B cell (primary cell): Measurements from ENCODE around the gene ACOT11. TPM values are rescaled to one million over a fixed set of nuclear protein-coding genes. Genes with fewer than 3 reads are reported as not detected.

Source experiments
- ATAC-seq: fragments of 200-7000 bp; cut with Tn5 transposase; one replicate; pipeline ENCODE4 v1.10.0; 2021; ENCODE audit warnings: low read depth, mild to moderate bottlenecking, moderate number of reproducible peaks, moderate library complexity
- CTCF ChIA-PET: fragments of 350-600 bp; sonication (Branson Sonifier 250); formaldehyde crosslinking; loops from one replicate; lab custom pipeline; 2021; ENCODE audit warnings: antibody characterized with exemption, inconsistent platforms; lab: Charles Lee
- POLR2A ChIA-PET: fragments of 350-600 bp; sonication (Branson Sonifier 250); formaldehyde crosslinking; loops from one replicate; lab custom pipeline; 2021; ENCODE audit warnings: antibody characterized with exemption; lab: Charles Lee
- DNase-seq: peaks from one replicate; pipeline ENCODE4 v3.0.0; 2013
- H2AFZ ChIP-seq: 2 replicates; pipeline ENCODE4 v1.6.1; 2012; ENCODE audit warnings: mild to moderate bottlenecking, low read depth, low read length; ENCODE audit not compliant: insufficient read depth, poor library complexity, severe bottlenecking
- H3K27ac ChIP-seq, 2 donors: 1 replicate in 1 of 2; 2 replicates in 1 of 2; pipeline ENCODE4 v1.5.1; 2012 to 2013; ENCODE audit warnings: low read length in 2 of 2, mild to moderate bottlenecking in 2 of 2, moderate library complexity in 1 of 2
- H3K27me3 ChIP-seq, 4 experiments: fragments of 200-600 bp in 1 of 4; sonication (generic) in 1 of 4; replicated peaks in 1 of 4; 1 replicate in 2 of 4; 2 replicates in 2 of 4; pipeline versions ENCODE4 v1.6.1 to v1.7.0; 2013 to 2016; ENCODE audit warnings: low read length in 3 of 4, mild to moderate bottlenecking in 2 of 4, mixed read lengths in 1 of 4, moderate library complexity in 1 of 4; ENCODE audit not compliant: insufficient read depth in 4 of 4, control insufficient read depth in 3 of 4; ENCODE audit errors: control extremely low read depth in 1 of 4
- H3K36me3 ChIP-seq, 2 experiments: replicated peaks in 1 of 2; 1 replicate in 1 of 2; 2 replicates in 1 of 2; pipeline versions ENCODE4 v1.6.1 to v1.7.1; 2013; ENCODE audit warnings: low read length in 1 of 2; ENCODE audit not compliant: insufficient read depth in 2 of 2, control insufficient read depth in 1 of 2; ENCODE audit errors: control extremely low read depth in 1 of 2, extremely low read depth in 1 of 2
- H3K4me1 ChIP-seq, 2 donors: fragments of 200-600 bp in 1 of 2; sonication (generic) in 1 of 2; 1 replicate in 1 of 2; 2 replicates in 1 of 2; pipeline versions ENCODE4 v1.5.1 to v1.6.1; 2013 to 2017; ENCODE audit warnings: low read length in 2 of 2; ENCODE audit not compliant: control insufficient read depth in 2 of 2, insufficient read depth in 2 of 2
- H3K4me2 ChIP-seq: replicated peaks from 2 replicates; pipeline ENCODE3; 2012; ENCODE audit warnings: mild to moderate bottlenecking, low read depth, low read length; ENCODE audit not compliant: poor library complexity, severe bottlenecking
- H3K4me3 ChIP-seq, 5 experiments: fragments of 200-600 bp in 1 of 5; sonication (generic) in 1 of 5; 1 replicate in 3 of 5; 2 replicates in 2 of 5; pipeline versions ENCODE4 v1.5.1 to v1.7.0; 2011 to 2016; ENCODE audit warnings: low read length in 4 of 5, mild to moderate bottlenecking in 4 of 5, low read depth in 2 of 5, control low read depth in 1 of 5, moderate library complexity in 1 of 5; ENCODE audit not compliant: insufficient read depth in 1 of 5; ENCODE audit errors: control extremely low read depth in 1 of 5, extremely low read depth in 1 of 5
- H3K79me2 ChIP-seq: fragments of 200-600 bp; sonication (generic); one replicate; pipeline ENCODE4 v1.6.0; 2016; ENCODE audit warnings: low read length; ENCODE audit not compliant: control insufficient read depth, insufficient read depth
- H3K9ac ChIP-seq: fragments of 200-600 bp; sonication (generic); 2 replicates; pipeline ENCODE4 v1.6.1; 2017; ENCODE audit warnings: mild to moderate bottlenecking, low read length, moderate library complexity
- H3K9me3 ChIP-seq, 3 donors: one replicate each; pipeline versions ENCODE4 v1.6.1 to v1.7.1; 2013; ENCODE audit warnings: low read length in 2 of 3; ENCODE audit not compliant: control insufficient read depth in 2 of 3, insufficient read depth in 1 of 3; ENCODE audit errors: control extremely low read depth in 1 of 3
- H4K20me1 ChIP-seq: 2 replicates; pipeline ENCODE4 v1.6.0; 2012; ENCODE audit warnings: mild to moderate bottlenecking, low read length; ENCODE audit not compliant: insufficient read depth, control insufficient read depth, poor library complexity, severe bottlenecking
- H3K27ac Mint-ChIP-seq: one replicate; pipeline ENCODE4 v1.8.0; 2021; ENCODE audit warnings: mixed read lengths
- H3K27me3 Mint-ChIP-seq: one replicate; pipeline ENCODE4 v1.8.0; 2021; ENCODE audit warnings: mixed read lengths
- H3K4me1 Mint-ChIP-seq: one replicate; pipeline ENCODE4 v1.8.0; 2021; ENCODE audit warnings: mixed read lengths
- H3K4me3 Mint-ChIP-seq: one replicate; pipeline ENCODE4 v1.8.0; 2021; ENCODE audit warnings: mixed read lengths
- H3K9me3 Mint-ChIP-seq: one replicate; pipeline ENCODE4 v1.8.0; 2022; ENCODE audit warnings: mixed read lengths; ENCODE audit not compliant: insufficient read depth
- CTCF ChIP-seq: fragments of 200-600 bp; IDR thresholded peaks from one replicate; pipeline ENCODE4 v1.8.0; 2022; ENCODE audit warnings: antibody characterized with exemption, mild to moderate bottlenecking
- EZH2 ChIP-seq: IDR thresholded peaks from 2 replicates; pipeline ENCODE4 v1.6.1; 2012; ENCODE audit warnings: borderline replicate concordance, low read depth, mild to moderate bottlenecking, moderate library complexity, low read length; ENCODE audit not compliant: insufficient read depth, poor library complexity, severe bottlenecking
- WGBS: methylation state at CpG from one replicate; pipeline ENCODE4 v1.1.5; 2013; ENCODE audit warnings: missing lambda C conversion rate; ENCODE audit not compliant: insufficient coverage; 5-methylcytosine and 5-hydroxymethylcytosine counted together
- intact Hi-C: fragments of 100-400 bp; cut with micrococcal nuclease; formaldehyde crosslinking; loops from one replicate; pipeline ENCODE4 v1.10.0; 2022
- polyA plus RNA-seq: library from polyadenylated mRNA; depleted of rRNA; stranded (reverse); fragments of >200 nt; gene quantifications from 2 replicates; pipeline ENCODE4 v1.2.3, GENCODE V29; 2012
- total RNA-seq, 2 donors: library from RNA; stranded (reverse); fragments of 120-200 nt in 1 of 2; gene quantifications; 1 replicate in 1 of 2; 2 replicates in 1 of 2; pipeline versions ENCODE4 v1.2.3 to v1.2.4, GENCODE V29; 2013 to 2022

Gene ACOT11
- total and polyA plus RNA-seq, 2 donors (not counting 1 experiment from before 2014, with no cell fraction given), result 0.03 to 0.07 TPM

GRCh38 chr1:54540582-54541295 lies 7.3 kb upstream of the ACOT11 start:
- Histone ChIP-seq H3K36me3 (no peaks in the 10 kb centered on the region), H3K79me2 (no peaks in the 10 kb centered on the region), H3K4me1 (peaks cover 11 to 12% of the 10 kb centered on the region in 2 donors), H3K27me3 (peaks cover 0 to 22% (median 6%) of the 10 kb centered on the region in 4 experiments), H3K4me3 (no peak overlapping the region), H3K27ac (no peak overlapping the region), H4K20me1 (no peaks in the 10 kb centered on the region), H3K4me2 (no peak overlapping the region), H3K9ac (no peak overlapping the region), H3K9me3 (peaks cover 0 to 5% (median 0%) of the 10 kb centered on the region in 3 donors), H2AFZ (no peak overlapping the region)
- Mint-ChIP-seq H3K27ac (no peak overlapping the region), H3K4me1 (peaks cover 14% of the 10 kb centered on the region), H3K27me3 (peaks cover 42% of the 10 kb centered on the region), H3K4me3 (peak overlapping the region; percentile 13), H3K9me3 (no peaks in the 10 kb centered on the region)
- POLR2A ChIA-PET, result no interaction called here
- WGBS, result 91% methylated on average over 9 of the region's 10 CpGs
- CTCF ChIA-PET, result no interaction called here
- TF ChIP-seq EZH2 (no peak), CTCF (no peak)
- intact Hi-C loops, result no loop called here
- no peak for ATAC-seq
- DNase-seq, result no peak
